Ovary (tissue), 9 donors: ENCODE data around the gene ZSCAN21. TPM values are rescaled to one million over a fixed set of nuclear protein-coding genes. Genes with fewer than 3 reads are reported as not detected.

Experiments used
- DNase-seq, 5 donors: peaks; one replicate each; pipeline ENCODE4 v3.0.0-alpha.2; 2019 to 2020
- H3K27ac ChIP-seq, 2 donors: fragments of 200-600 bp; one replicate each; pipeline versions ENCODE4 v1.5.1 to v1.8.0; 2019 to 2022
- H3K27me3 ChIP-seq: fragments of 200-600 bp; one replicate; pipeline ENCODE4 v1.8.0; 2022
- H3K36me3 ChIP-seq: fragments of 200-600 bp; sonication (generic); one replicate; pipeline ENCODE4 v1.5.1; 2019
- H3K4me1 ChIP-seq: one replicate; pipeline ENCODE4 v1.8.1; 2013; ENCODE audit warnings: mild to moderate bottlenecking, moderate library complexity; ENCODE audit not compliant: insufficient read depth
- H3K4me3 ChIP-seq: fragments of 200-600 bp; sonication (generic); one replicate; pipeline ENCODE4 v1.5.1; 2017
- H3K9me3 ChIP-seq, 2 donors: fragments of 200-600 bp in 1 of 2; sonication (generic) in 1 of 2; one replicate each; pipeline versions ENCODE4 v1.5.1 to v1.8.1; 2013 to 2019; ENCODE audit warnings: mild to moderate bottlenecking in 1 of 2, moderate library complexity in 1 of 2
- CTCF ChIP-seq, 3 donors: fragments of 450-650 bp in 2 of 3; fragments of 200-600 bp in 1 of 3; IDR thresholded peaks; one replicate each; pipeline versions ENCODE4 v1.5.1 to v1.8.0; 2016 to 2022; ENCODE audit warnings: antibody characterized with exemption in 3 of 3, mild to moderate bottlenecking in 1 of 3
- EP300 ChIP-seq: sonication (generic); formaldehyde crosslinking; IDR thresholded peaks from one replicate; pipeline ENCODE4 v1.6.1; 2017; ENCODE audit warnings: antibody characterized with exemption
- POLR2A ChIP-seq: fragments of 450-650 bp; IDR thresholded peaks from one replicate; pipeline ENCODE4 v1.6.1; 2017; ENCODE audit warnings: antibody characterized with exemption, mild to moderate bottlenecking, moderate library complexity
- WGBS, 3 donors: extraction: QIAGEN DNeasy Blood & Tissue Kit in 1 of 3; methylation state at CpG; one replicate each; pipeline versions ENCODE4 v1.1.5 to v1.1.7; 2013 to 2017; 5-methylcytosine and 5-hydroxymethylcytosine counted together
- intact Hi-C, 4 donors: fragments of 100-400 bp; cut with DNase I; formaldehyde crosslinking; loops; one replicate each; pipeline versions ENCODE4 v1.11.0 to v1.15.1; 2022 to 2023
- polyA plus RNA-seq, 2 donors: library from polyadenylated mRNA; stranded (reverse); fragments of 200-250 nt in 1 of 2; fragments of 350-450 nt in 1 of 2; fragmentation: Illumina TruSeq in 1 of 2; extraction: RNeasy Lipid Tissue Mini Kit (QIAGEN cat#74804) in 1 of 2; gene quantifications; one replicate each; pipeline ENCODE4 v1.2.3, GENCODE V29; 2013 to 2014
- total RNA-seq, 7 donors: library from RNA; depleted of rRNA in 2 of 7; stranded (reverse); fragments of >200 nt in 2 of 7; fragmentation: NEBNext Ultra II Directional in 3 of 7; extraction: Animal tissue kit (Norgen Biotek cat#: 25700) in 3 of 7; gene quantifications; one replicate each; pipeline versions ENCODE4 v1.1.0 to v1.2.4, GENCODE V29; 2016 to 2023
- donor health status: DM: no; HTN: no; CAD: no; lungs with moderate emphysema.
- donor health status: DM: no; HTN: no; CAD: no.
- donor health status: Bipolar disorder and iron deficiency.
- donor health status: DM: yes; HTN: yes; CAD: no.
- donor health status: DM: no; HTN: no; CAD: no.
- donor health status: DM: yes; HTN: yes; CAD: no.

The ZSCAN21 gene
- total and polyA plus RNA-seq, 9 donors, result 9.2 to 16.2 (median 12.3) TPM

DNA sequence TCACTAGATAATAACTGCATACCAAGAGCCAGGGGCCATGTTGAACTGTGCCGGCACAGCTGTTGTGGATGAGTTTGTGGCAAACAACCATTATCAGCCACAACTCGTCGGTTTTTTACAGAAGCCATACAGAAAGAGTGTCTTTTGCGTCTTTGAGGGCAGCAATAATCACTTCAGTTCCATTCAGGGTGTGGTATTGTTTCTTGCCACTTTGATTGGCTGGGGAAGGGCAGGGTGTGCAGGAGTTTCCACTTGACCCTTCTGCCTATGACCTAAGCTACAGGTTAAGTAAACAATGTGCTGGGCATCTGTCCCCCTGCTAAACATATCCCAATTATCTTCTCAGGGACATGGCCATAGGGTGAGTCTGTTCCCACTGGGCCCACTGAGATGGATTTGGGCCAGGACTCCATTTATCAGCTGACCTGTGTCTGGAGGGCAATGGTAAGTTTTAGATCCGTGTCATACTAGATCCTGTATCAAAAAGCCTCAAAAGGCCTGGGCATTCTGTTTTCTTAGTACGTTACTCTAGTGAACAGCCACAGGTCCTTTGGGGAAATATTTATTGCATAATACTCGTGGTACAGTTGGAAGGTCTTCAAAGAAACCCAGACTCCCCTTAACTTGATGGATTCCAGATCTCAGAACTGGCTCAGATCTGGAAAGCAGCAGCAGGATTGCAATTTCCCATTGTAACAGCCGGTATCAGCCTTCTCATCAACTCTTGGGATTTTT, 16.0 kb downstream of the ZSCAN21 start:
- TF ChIP-seq EP300 (no peak), POLR2A (no peak), CTCF (IDR thresholded peaks at IDR 0.05) (no peak)
- intact Hi-C loops, result no loop called here
- Histone ChIP-seq H3K4me1 (peaks cover 5% of the 10 kb centered on the region), H3K27me3 (no peaks in the 10 kb centered on the region), H3K27ac (peak overlapping the region in 1 of 2 donors; percentile 65), H3K9me3 (peaks cover 0 to under 1% of the 10 kb centered on the region in 2 donors), H3K4me3 (no peak overlapping the region), H3K36me3 (no peaks in the 10 kb centered on the region)
- peak in 2 of 5 donors; percentile 43 to 55 for DNase-seq
- 5 to 19% (median 7%) methylated on average over 8 of the region's 8 CpGs for WGBS, 3 donors

GRCh38 chr7:100066953-100067352, 17.4 kb downstream of the ZSCAN21 start:
- TF ChIP-seq EP300 (no peak), CTCF (IDR thresholded peaks at IDR 0.05) (no peak), POLR2A (no peak)
- H3K27ac ChIP-seq, result no peak overlapping the region
- peaks cover 7% of the 10 kb centered on the region for H3K36me3 ChIP-seq
- H3K4me3 ChIP-seq, result no peak overlapping the region
- no peak for DNase-seq
- H3K4me1 ChIP-seq, result peaks cover 5% of the 10 kb centered on the region
- no peaks in the 10 kb centered on the region for H3K27me3 ChIP-seq
- 76 to 85% (median 85%) methylated on average over 7 of the region's 7 CpGs for WGBS, 3 donors
- peaks cover 6 to 14% of the 10 kb centered on the region in 2 donors for H3K9me3 ChIP-seq
- intact Hi-C loops, result no loop called here

DNA sequence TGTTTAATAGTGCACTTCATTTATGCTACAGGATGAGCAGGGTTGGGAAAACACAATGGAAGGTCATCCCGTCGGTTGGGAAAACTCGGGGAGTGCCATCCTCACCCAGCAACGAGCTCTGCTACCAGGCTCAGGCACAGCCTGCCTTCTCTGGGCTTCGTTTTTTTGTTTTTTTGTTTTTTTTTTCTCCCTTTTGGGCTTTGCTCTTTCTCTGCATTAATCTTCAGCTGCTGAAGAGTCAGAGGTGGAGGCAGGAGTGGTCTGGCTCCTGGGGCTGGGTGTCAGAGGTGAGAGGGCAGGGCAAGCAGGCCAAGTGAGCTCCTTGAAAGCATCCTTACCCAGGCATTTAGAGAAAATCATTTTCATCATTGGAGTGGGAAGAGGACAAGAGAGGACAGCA, 20.4 kb downstream of the ZSCAN21 start:
- peaks cover 15% of the 10 kb centered on the region for H3K36me3 ChIP-seq
- H3K4me3 ChIP-seq, result no peak overlapping the region
- H3K27me3 ChIP-seq, result no peaks in the 10 kb centered on the region
- DNase-seq, result no peak
- peaks cover 5% of the 10 kb centered on the region for H3K4me1 ChIP-seq
- intact Hi-C loops, result no loop called here
- H3K27ac ChIP-seq, result no peak overlapping the region
- WGBS, 3 donors, result 96 to 97% (median 97%) methylated on average over 5 of the region's 5 CpGs
- TF ChIP-seq CTCF (IDR thresholded peaks at IDR 0.05), result no peak
- no peak for TF ChIP-seq POLR2A
- TF ChIP-seq EP300, result no peak
- peaks cover 6 to 27% of the 10 kb centered on the region in 2 donors for H3K9me3 ChIP-seq

DNA sequence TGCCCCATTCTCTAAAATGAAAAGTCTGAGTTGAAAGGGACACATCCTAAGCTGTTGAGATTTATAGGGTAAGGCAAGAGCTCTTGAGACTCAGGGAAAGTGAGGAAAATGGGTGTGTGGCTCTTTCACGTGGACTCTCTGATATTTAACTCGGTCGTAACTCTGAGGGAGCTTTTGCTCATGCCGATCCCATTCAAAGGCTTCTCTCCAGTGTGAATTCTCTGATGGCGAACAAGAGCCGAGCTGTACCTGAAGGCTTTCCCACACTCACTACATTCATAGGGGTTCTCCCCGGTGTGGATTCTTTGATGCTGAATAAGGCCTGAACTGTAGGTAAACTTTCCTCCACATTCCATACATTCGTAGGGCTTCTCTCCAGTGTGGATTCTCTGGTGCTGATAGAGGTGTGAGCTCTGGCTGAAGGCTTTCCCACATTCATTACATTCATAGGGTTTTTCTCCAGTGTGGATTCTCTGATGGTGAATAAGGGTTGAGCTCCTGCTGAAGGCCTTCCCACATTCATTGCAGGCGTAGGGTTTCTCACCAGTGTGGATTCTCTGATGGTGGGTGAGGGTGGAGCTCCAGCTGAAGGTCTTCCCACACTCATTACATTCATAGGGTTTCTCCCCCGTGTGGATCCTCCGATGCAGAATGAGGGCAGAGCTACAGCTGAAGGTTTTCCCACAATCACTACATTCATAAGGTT, 21.6 kb downstream of the ZSCAN21 start:
- Histone ChIP-seq H3K4me3 (no peak overlapping the region), H3K9me3 (peaks cover 6 to 27% of the 10 kb centered on the region in 2 donors), H3K27me3 (no peaks in the 10 kb centered on the region), H3K27ac (no peak overlapping the region), H3K4me1 (no peaks in the 10 kb centered on the region), H3K36me3 (peaks cover 15% of the 10 kb centered on the region)
- no peak for DNase-seq
- intact Hi-C loops, result no loop called here
- TF ChIP-seq CTCF (IDR thresholded peaks at IDR 0.05), result no peak
- TF ChIP-seq POLR2A, result no peak
- no peak for TF ChIP-seq EP300
- WGBS, 3 donors, result 97 to 98% (median 98%) methylated on average over 11 of the region's 11 CpGs
